GM20000 (cell line): Measurements from ENCODE around the gene FAM83D.
A peak's percentile ranks its signal among the peaks of the same experiment; 100 is the strongest.

Source experiments
- DNase-seq: peaks from one replicate; pipeline ENCODE4 v3.0.0; 2012; ENCODE audit warnings: low spot score
- CTCF ChIP-seq: IDR thresholded peaks from 2 replicates; pipeline ENCODE4 v1.5.1; 2012; ENCODE audit warnings: mild to moderate bottlenecking, control low read depth; ENCODE audit errors: extremely low read depth, missing control alignments

FAM83D gene

GRCh38 chr20:38979842-38980241 lies 53.6 kb downstream of the FAM83D start:
- no peak for DNase-seq
- no peak for TF ChIP-seq CTCF

- TF ChIP-seq CTCF, result no peak
Measured at GRCh38 chr20:38982291-38982690, 56.1 kb downstream of the FAM83D start.

GRCh38 chr20:38985060-38985459 lies 58.8 kb downstream of the FAM83D start:
- TF ChIP-seq CTCF, result no peak
- DNase-seq, result no peak

More at GRCh38 chr20:38982291-38982690, 56.1 kb downstream of the FAM83D start:
- no peak for DNase-seq

GRCh38 chr20:38985603-38986170 lies 59.5 kb downstream of the FAM83D start:
- no peak for DNase-seq
- no peak for TF ChIP-seq CTCF

GRCh38 chr20:38986663-38987062 lies 60.4 kb downstream of the FAM83D start:
- TF ChIP-seq CTCF, result no peak
- DNase-seq, result no peak

GRCh38 chr20:38987777-38988176 lies 61.6 kb downstream of the FAM83D start:
- TF ChIP-seq CTCF, result no peak
- peak; percentile 52 for DNase-seq

GRCh38 chr20:38990728-38991127 lies 64.5 kb downstream of the FAM83D start:
- no peak for DNase-seq
- no peak for TF ChIP-seq CTCF
